Breast epithelium (tissue), 4 donors: ENCODE measurements around the gene TRMT10B. TPM values are rescaled to one million over a fixed set of nuclear protein-coding genes. Genes with fewer than 3 reads are reported as not detected.
"Not testable (repeated sequence)": the region's sequence is repeated elsewhere in the genome, so short reads cannot be mapped to it uniquely, and the experiment has no call there.

ENCODE experiments used
- DNase-seq, 2 donors: peaks; one replicate each; pipeline ENCODE4 v3.0.0-alpha.2; 2019; ENCODE audit warnings: low spot score in 2 of 2
- H3K27ac ChIP-seq, 2 donors: fragments of 200-600 bp; sonication (generic) in 1 of 2; one replicate each; pipeline ENCODE4 v1.5.1; 2016 to 2019; ENCODE audit warnings: mild to moderate bottlenecking in 1 of 2
- H3K27me3 ChIP-seq, 2 donors: fragments of 200-600 bp; sonication (generic) in 1 of 2; one replicate each; pipeline versions ENCODE4 v1.5.1 to v1.6.0; 2017 to 2019; ENCODE audit warnings: control low read depth in 1 of 2, mild to moderate bottlenecking in 1 of 2
- H3K36me3 ChIP-seq: fragments of 200-600 bp; one replicate; pipeline ENCODE4 v1.5.1; 2019
- H3K4me1 ChIP-seq, 2 donors: fragments of 200-600 bp; sonication (generic); one replicate each; pipeline ENCODE4 v1.5.1; 2016 to 2019; ENCODE audit warnings: control low read depth in 1 of 2
- H3K4me3 ChIP-seq, 3 donors: fragments of 200-600 bp; sonication (generic); 1 replicate in 2 of 3; 2 replicates in 1 of 3; pipeline ENCODE4 v1.5.1; 2016 to 2019; ENCODE audit warnings: mild to moderate bottlenecking in 3 of 3, moderate library complexity in 2 of 3
- H3K9me3 ChIP-seq, 2 donors: fragments of 200-600 bp; sonication (generic) in 1 of 2; one replicate each; pipeline ENCODE4 v1.5.1; 2016 to 2019; ENCODE audit warnings: control low read depth in 1 of 2
- CTCF ChIP-seq, 3 donors: fragments of 450-650 bp; IDR thresholded peaks; one replicate each; pipeline ENCODE4 v1.5.1; 2016 to 2017; ENCODE audit warnings: antibody characterized with exemption in 3 of 3, mild to moderate bottlenecking in 3 of 3, moderate library complexity in 3 of 3
- POLR2A ChIP-seq: fragments of 450-650 bp; IDR thresholded peaks from one replicate; pipeline ENCODE4 v1.6.1; 2016; ENCODE audit warnings: antibody characterized with exemption, mild to moderate bottlenecking, moderate library complexity
- POLR2AphosphoS5 ChIP-seq, 3 donors: sonication (generic); formaldehyde crosslinking; IDR thresholded peaks; one replicate each; pipeline ENCODE4 v1.6.1; 2017; ENCODE audit warnings: antibody characterized with exemption in 3 of 3
- intact Hi-C: fragments of 100-400 bp; cut with DNase I; formaldehyde crosslinking; loops from one replicate; pipeline ENCODE4 v1.15.1; 2023; ENCODE audit warnings: low total_unique reads
- total RNA-seq, 3 donors: library from RNA; depleted of rRNA; stranded (reverse); fragments of >200 nt; gene quantifications; one replicate each; pipeline ENCODE4 v1.1.0, GENCODE V29; 2016

The TRMT10B gene
- total RNA-seq, 3 donors from 2014 or later: 6.7 to 12.1 (median 11.1) TPM

- no peak for TF ChIP-seq POLR2A
- no peak for TF ChIP-seq CTCF (IDR thresholded peaks at IDR 0.05)
- TF ChIP-seq POLR2AphosphoS5 (IDR thresholded peaks at IDR 0.05): no peak
- H3K27me3 ChIP-seq: no peaks in the 10 kb centered on the region
- DNase-seq: no peak
- H3K36me3 ChIP-seq: no peaks in the 10 kb centered on the region
- intact Hi-C loops: no loop called here
- peak overlapping the region; percentile 94 to 97 (median 95) for H3K4me3 ChIP-seq
- no peak overlapping the region for H3K27ac ChIP-seq
- H3K9me3 ChIP-seq: no peaks in the 10 kb centered on the region
- H3K4me1 ChIP-seq: peaks cover 0 to 13% of the 10 kb centered on the region in 2 donors
Observed at GRCh38 chr9:37801959-37802711, 48.5 kb downstream of the TRMT10B start.

GRCh38 chr9:37806271-37806670 is 52.7 kb downstream of the TRMT10B start:
- no peaks in the 10 kb centered on the region for H3K27me3 ChIP-seq
- H3K36me3 ChIP-seq: no peaks in the 10 kb centered on the region
- H3K4me3 ChIP-seq: no peak overlapping the region
- DNase-seq: no peak
- peaks cover 0 to 13% of the 10 kb centered on the region in 2 donors for H3K4me1 ChIP-seq
- no peak for TF ChIP-seq POLR2A
- TF ChIP-seq CTCF (IDR thresholded peaks at IDR 0.05): no peak
- TF ChIP-seq POLR2AphosphoS5 (IDR thresholded peaks at IDR 0.05): no peak
- intact Hi-C loops: no loop called here
- H3K27ac ChIP-seq: no peak overlapping the region
- H3K9me3 ChIP-seq: no peaks in the 10 kb centered on the region

- not testable (repeated sequence) for H3K9me3 ChIP-seq, H3K27me3 ChIP-seq, H3K27ac ChIP-seq, DNase-seq, H3K36me3 ChIP-seq, H3K4me3 ChIP-seq, H3K4me1 ChIP-seq
- intact Hi-C loops: loop anchor here (2.0 kb wide), 1 partner anchor 17 kb away; no protein-coding TSS in a partner anchor
Observed at GRCh38 chr9:37809676-37810075, 56.1 kb downstream of the TRMT10B start.

- Histone ChIP-seq H3K27me3 (no peaks in the 10 kb centered on the region), H3K4me1 (no peaks in the 10 kb centered on the region), H3K9me3 (no peaks in the 10 kb centered on the region), H3K27ac (no peak overlapping the region), H3K4me3 (no peak overlapping the region), H3K36me3 (no peaks in the 10 kb centered on the region)
- no peak for DNase-seq
- intact Hi-C loops: loop anchor here (2.0 kb wide), 1 partner anchor 15 kb away; no protein-coding TSS in a partner anchor
- TF ChIP-seq POLR2A: no peak
- TF ChIP-seq POLR2AphosphoS5 (IDR thresholded peaks at IDR 0.05): no peak
- no peak for TF ChIP-seq CTCF (IDR thresholded peaks at IDR 0.05)
Observed at GRCh38 chr9:37811906-37812476, 58.4 kb downstream of the TRMT10B start.

GRCh38 chr9:37812773-37813379 is 59.3 kb downstream of the TRMT10B start:
- H3K27ac ChIP-seq: no peak overlapping the region
- no peak overlapping the region for H3K4me3 ChIP-seq
- no peaks in the 10 kb centered on the region for H3K9me3 ChIP-seq
- intact Hi-C loops: no loop called here
- TF ChIP-seq CTCF (IDR thresholded peaks at IDR 0.05) (no peak), POLR2AphosphoS5 (IDR thresholded peaks at IDR 0.05) (no peak), POLR2A (no peak)
- H3K36me3 ChIP-seq: no peaks in the 10 kb centered on the region
- no peak for DNase-seq
- no peaks in the 10 kb centered on the region for H3K27me3 ChIP-seq
- no peaks in the 10 kb centered on the region for H3K4me1 ChIP-seq
